SU-DHL-6 (cell line): Measurements from ENCODE around the gene SERPINB3.

Source experiments
- EZH2phosphoT487 ChIP-seq: fragments of 200-600 bp; sonication (generic), shearing (Covaris generic); conservative IDR thresholded peaks from 2 replicates; pipeline ENCODE4 v1.6.1; 2018; ENCODE audit warnings: mild to moderate bottlenecking, antibody characterized with exemption, low read length, moderate library complexity, mixed read lengths
- TF ChIP-seq, protein P1 (sequence below): fragments of 200-600 bp; sonication (generic); IDR thresholded peaks from one replicate; pipeline ENCODE4 v1.5.1; 2017; ENCODE audit warnings: antibody characterized with exemption, mild to moderate bottlenecking, low read length, moderate library complexity; ENCODE audit not compliant: insufficient read depth, poor library complexity, severe bottlenecking

DNA sequence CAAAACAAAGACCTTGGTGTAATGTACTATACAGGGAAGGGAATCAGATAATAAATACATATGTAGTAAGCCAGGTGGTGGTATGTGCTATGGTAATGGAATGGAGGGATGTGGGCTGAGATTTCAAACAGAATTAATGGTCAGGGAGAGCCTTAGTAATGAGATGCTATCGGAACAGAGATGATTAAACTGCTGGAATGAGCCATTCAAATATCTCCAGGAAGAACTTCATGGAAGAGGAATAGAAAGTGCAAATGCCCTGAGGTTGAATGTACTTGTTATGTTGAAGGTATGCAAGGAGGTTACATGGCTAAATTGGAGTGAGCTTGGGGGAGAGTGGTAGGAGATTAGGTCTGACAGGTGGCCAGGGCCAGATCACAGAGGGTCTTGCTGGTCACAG, 46.1 kb upstream of the SERPINB3 start:
- TF ChIP-seq EZH2phosphoT487: no peak
- TF ChIP-seq, protein P1, sequence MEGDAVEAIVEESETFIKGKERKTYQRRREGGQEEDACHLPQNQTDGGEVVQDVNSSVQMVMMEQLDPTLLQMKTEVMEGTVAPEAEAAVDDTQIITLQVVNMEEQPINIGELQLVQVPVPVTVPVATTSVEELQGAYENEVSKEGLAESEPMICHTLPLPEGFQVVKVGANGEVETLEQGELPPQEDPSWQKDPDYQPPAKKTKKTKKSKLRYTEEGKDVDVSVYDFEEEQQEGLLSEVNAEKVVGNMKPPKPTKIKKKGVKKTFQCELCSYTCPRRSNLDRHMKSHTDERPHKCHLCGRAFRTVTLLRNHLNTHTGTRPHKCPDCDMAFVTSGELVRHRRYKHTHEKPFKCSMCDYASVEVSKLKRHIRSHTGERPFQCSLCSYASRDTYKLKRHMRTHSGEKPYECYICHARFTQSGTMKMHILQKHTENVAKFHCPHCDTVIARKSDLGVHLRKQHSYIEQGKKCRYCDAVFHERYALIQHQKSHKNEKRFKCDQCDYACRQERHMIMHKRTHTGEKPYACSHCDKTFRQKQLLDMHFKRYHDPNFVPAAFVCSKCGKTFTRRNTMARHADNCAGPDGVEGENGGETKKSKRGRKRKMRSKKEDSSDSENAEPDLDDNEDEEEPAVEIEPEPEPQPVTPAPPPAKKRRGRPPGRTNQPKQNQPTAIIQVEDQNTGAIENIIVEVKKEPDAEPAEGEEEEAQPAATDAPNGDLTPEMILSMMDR: no peak
